CD4-positive, alpha-beta T cell (primary cell): ENCODE results near the gene TACR1. TPM values are rescaled to one million over a fixed set of nuclear protein-coding genes. Genes with fewer than 3 reads are reported as not detected.

ENCODE experiments used
- ATAC-seq: fragments of 200-7000 bp; cut with Tn5 transposase; one replicate; pipeline ENCODE4 v1.10.0; 2022; ENCODE audit warnings: mild to moderate bottlenecking; ENCODE audit not compliant: poor library complexity
- CTCF ChIA-PET: fragments of 350-600 bp; sonication (Branson Sonifier 250); formaldehyde crosslinking; loops from one replicate; lab custom pipeline; 2021; ENCODE audit warnings: antibody characterized with exemption, inconsistent platforms; lab: Charles Lee
- POLR2A ChIA-PET: fragments of 350-600 bp; sonication (Branson Sonifier 250); formaldehyde crosslinking; loops from one replicate; lab custom pipeline; 2021; ENCODE audit warnings: antibody characterized with exemption, inconsistent platforms; lab: Charles Lee
- DNase-seq, 14 experiments: peaks; one replicate each; pipeline ENCODE4 v3.0.0-alpha.2; 2013 to 2020; ENCODE audit warnings: mixed read lengths in 2 of 14
- H3K27ac ChIP-seq, 2 donors: one replicate each; pipeline versions ENCODE4 v1.5.1 to v1.7.0; 2013; ENCODE audit warnings: low read length in 2 of 2, low read depth in 1 of 2, mild to moderate bottlenecking in 1 of 2
- H3K27me3 ChIP-seq, 2 experiments: 1 replicate in 1 of 2; 2 replicates in 1 of 2; pipeline versions ENCODE4 v1.6.1 to v1.7.0; 2013; ENCODE audit warnings: low read length in 2 of 2, control low read depth in 1 of 2, mild to moderate bottlenecking in 1 of 2, moderate library complexity in 1 of 2; ENCODE audit not compliant: insufficient read depth in 2 of 2, control insufficient read depth in 1 of 2
- H3K36me3 ChIP-seq: one replicate; pipeline ENCODE4 v1.6.1; 2013; ENCODE audit warnings: low read length, control low read depth; ENCODE audit not compliant: insufficient read depth
- H3K4me1 ChIP-seq: one replicate; pipeline ENCODE4 v1.6.1; 2013; ENCODE audit warnings: low read length, control low read depth; ENCODE audit not compliant: insufficient read depth
- H3K4me3 ChIP-seq: one replicate; pipeline ENCODE4 v1.5.1; 2013; ENCODE audit warnings: mild to moderate bottlenecking, low read length, moderate library complexity
- H3K9me3 ChIP-seq, 2 experiments: 1 replicate in 1 of 2; 2 replicates in 1 of 2; pipeline versions ENCODE4 v1.6.1 to v1.7.0; 2013; ENCODE audit warnings: low read length in 2 of 2, mild to moderate bottlenecking in 2 of 2, control low read depth in 1 of 2, moderate library complexity in 1 of 2; ENCODE audit not compliant: control insufficient read depth in 1 of 2, insufficient read depth in 1 of 2
- H3K27ac Mint-ChIP-seq: one replicate; pipeline ENCODE4 v1.8.0; 2020; ENCODE audit warnings: mixed read lengths
- H3K27me3 Mint-ChIP-seq: one replicate; pipeline ENCODE4 v1.8.0; 2021; ENCODE audit warnings: mixed read lengths
- H3K36me3 Mint-ChIP-seq: one replicate; pipeline ENCODE4 v1.8.0; 2021; ENCODE audit warnings: low read depth, mixed read lengths
- H3K4me1 Mint-ChIP-seq: one replicate; pipeline ENCODE4 v1.8.0; 2021; ENCODE audit warnings: low read depth, mixed read lengths
- H3K4me3 Mint-ChIP-seq: one replicate; pipeline ENCODE4 v1.8.0; 2020; ENCODE audit warnings: mild to moderate bottlenecking, mixed read lengths
- H3K9me3 Mint-ChIP-seq: one replicate; pipeline ENCODE4 v1.8.0; 2020; ENCODE audit warnings: mixed read lengths
- CTCF ChIP-seq: fragments of 200-600 bp; IDR thresholded peaks from one replicate; pipeline ENCODE4 v1.8.0; 2022; ENCODE audit warnings: antibody characterized with exemption, mild to moderate bottlenecking
- intact Hi-C, 2 experiments: fragments of 100-400 bp; cut with DNase I in 1 of 2; cut with micrococcal nuclease in 1 of 2; formaldehyde crosslinking; loops; one replicate each; pipeline versions ENCODE4 v1.15.1 to v1.9.0; 2023 to 2025; cut with DNase I, micrococcal nuclease
- total RNA-seq, 174 experiments: library from RNA in 2 of 174; stranded (reverse) in 2 of 174; gene quantifications; one replicate each; pipeline ENCODE4 v1.2.3 and lab custom pipeline; 2021 to 2026

TACR1 gene
- total RNA-seq, 2 experiments from 2014 or later = 0.14 TPM; not detected in 1

DNA sequence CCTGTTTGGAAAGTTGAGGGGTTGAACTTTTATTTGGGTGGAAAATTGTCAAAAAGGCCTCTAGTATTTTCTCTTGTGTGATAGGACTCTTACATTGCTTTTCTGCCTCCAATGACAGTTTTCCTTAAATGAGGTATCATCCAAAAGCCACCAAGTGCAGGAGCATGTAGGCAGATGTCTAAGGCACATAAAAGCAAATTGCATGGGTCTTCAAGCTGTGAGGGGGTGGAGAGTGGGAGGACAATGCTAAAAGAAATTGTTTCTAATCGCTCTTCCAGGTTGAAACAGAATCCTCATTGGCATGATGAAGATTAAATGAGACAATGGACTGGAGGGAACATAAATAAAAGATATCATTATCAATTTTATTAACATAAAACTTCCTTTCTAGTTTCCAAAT is 6.8 kb downstream of the TACR1 start:
- Mint-ChIP-seq H3K4me1 (no peaks in the 10 kb centered on the region), H3K27me3 (peaks cover 72% of the 10 kb centered on the region), H3K4me3 (no peak overlapping the region), H3K36me3 (no peaks in the 10 kb centered on the region), H3K27ac (no peak overlapping the region), H3K9me3 (no peaks in the 10 kb centered on the region)
- H3K9me3 ChIP-seq = no peaks in the 10 kb centered on the region
- H3K27ac ChIP-seq = no peak overlapping the region
- peaks cover 11 to 13% of the 10 kb centered on the region in 2 experiments for H3K27me3 ChIP-seq
- CTCF ChIA-PET = no interaction called here
- POLR2A ChIA-PET = no interaction called here
- DNase-seq = no peak
- no peaks in the 10 kb centered on the region for H3K36me3 ChIP-seq
- no peak for ATAC-seq
- no peaks in the 10 kb centered on the region for H3K4me1 ChIP-seq
- no peak overlapping the region for H3K4me3 ChIP-seq
- no peak for TF ChIP-seq CTCF
- intact Hi-C loops = no loop called here

DNA sequence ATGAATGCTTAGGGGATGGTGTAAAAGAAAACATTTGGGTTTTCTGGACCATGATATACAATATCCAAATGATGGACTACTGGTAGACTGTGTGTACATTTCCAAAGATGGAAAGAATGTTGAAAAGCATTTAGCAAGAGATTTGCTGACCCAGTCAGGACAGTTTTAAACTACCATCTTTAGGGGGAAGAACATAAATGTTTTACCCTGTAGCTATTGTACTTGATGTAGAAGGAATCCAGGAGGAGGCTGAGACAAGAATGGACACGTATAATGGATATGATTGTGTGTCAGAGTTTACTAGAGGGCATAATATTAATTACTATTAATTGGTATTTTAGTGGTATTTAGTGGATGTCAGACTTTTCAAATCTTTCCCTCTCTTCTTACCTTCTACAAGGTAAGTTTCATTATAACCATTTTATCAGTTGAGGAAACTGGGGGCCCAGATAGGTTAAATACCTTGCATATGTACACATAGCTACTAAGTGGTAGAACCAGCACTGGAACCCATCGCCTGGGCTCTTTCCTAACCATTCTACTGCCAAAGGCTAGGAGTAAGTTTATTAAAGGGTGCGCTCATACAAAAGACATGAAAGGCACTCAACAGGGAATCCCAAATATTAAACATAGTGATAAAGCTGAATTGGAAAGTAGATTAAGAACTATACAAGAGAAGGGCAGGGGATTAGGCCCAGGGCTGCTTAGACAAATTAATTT is 8.9 kb downstream of the TACR1 start:
- Mint-ChIP-seq H3K27me3 (peaks cover 63% of the 10 kb centered on the region), H3K36me3 (no peaks in the 10 kb centered on the region), H3K4me3 (no peak overlapping the region), H3K4me1 (no peaks in the 10 kb centered on the region), H3K9me3 (no peaks in the 10 kb centered on the region), H3K27ac (no peak overlapping the region)
- DNase-seq (no peak), ATAC-seq (no peak)
- no peak for TF ChIP-seq CTCF
- CTCF ChIA-PET = interaction anchor here (2.0 kb wide), 1 partner anchor 9 kb away, joined by 6 read pairs; the partner anchor contains the start of gene TACR1
- Histone ChIP-seq H3K4me3 (no peak overlapping the region), H3K27ac (no peak overlapping the region), H3K4me1 (no peaks in the 10 kb centered on the region), H3K36me3 (no peaks in the 10 kb centered on the region), H3K9me3 (no peaks in the 10 kb centered on the region), H3K27me3 (peaks cover 4 to 6% of the 10 kb centered on the region in 2 experiments)
- intact Hi-C loops = no loop called here
- POLR2A ChIA-PET = no interaction called here

GRCh38 chr2:75186821-75187220 is 12.5 kb downstream of the TACR1 start:
- Mint-ChIP-seq H3K9me3 (no peaks in the 10 kb centered on the region), H3K27me3 (peaks cover 42% of the 10 kb centered on the region), H3K36me3 (no peaks in the 10 kb centered on the region), H3K4me3 (no peak overlapping the region), H3K27ac (no peak overlapping the region), H3K4me1 (no peaks in the 10 kb centered on the region)
- no peak overlapping the region for H3K27ac ChIP-seq
- H3K9me3 ChIP-seq = no peaks in the 10 kb centered on the region
- no peaks in the 10 kb centered on the region for H3K4me1 ChIP-seq
- no peaks in the 10 kb centered on the region for H3K27me3 ChIP-seq
- ATAC-seq (no peak), DNase-seq (no peak)
- CTCF ChIA-PET = interaction anchor here (1.7 kb wide), 1 partner anchor 13 kb away, joined by 5 read pairs; the partner anchor contains the start of gene TACR1
- no peaks in the 10 kb centered on the region for H3K36me3 ChIP-seq
- no peak overlapping the region for H3K4me3 ChIP-seq
- TF ChIP-seq CTCF = no peak
- POLR2A ChIA-PET = no interaction called here
- intact Hi-C loops = no loop called here
